T-helper 1 cell treated with Interleukin-12 subunit alpha and Interleukin-12 subunit beta and Interleukin-4 antibody, amounts not matched to agents 30 ng/mL and 1 ng/mL, for 36 hours (primary cell): ENCODE results near the gene LEP. TPM values are rescaled to one million over a fixed set of nuclear protein-coding genes. Genes with fewer than 3 reads are reported as not detected.

ENCODE experiments used
- intact Hi-C: fragments of 100-400 bp; cut with micrococcal nuclease; formaldehyde crosslinking; loops from one replicate; pipeline ENCODE4 v1.15.1; 2024
- total RNA-seq: library from RNA; stranded (reverse); gene quantifications from 2 replicates; pipeline ENCODE4 v1.2.3, GENCODE V29; 2022

Gene LEP
- total RNA-seq, 1 donor from 2014 or later = not detected

GRCh38 chr7:128242661-128243060 is 1.6 kb downstream of the LEP start:
- intact Hi-C loops = no loop called here

DNA sequence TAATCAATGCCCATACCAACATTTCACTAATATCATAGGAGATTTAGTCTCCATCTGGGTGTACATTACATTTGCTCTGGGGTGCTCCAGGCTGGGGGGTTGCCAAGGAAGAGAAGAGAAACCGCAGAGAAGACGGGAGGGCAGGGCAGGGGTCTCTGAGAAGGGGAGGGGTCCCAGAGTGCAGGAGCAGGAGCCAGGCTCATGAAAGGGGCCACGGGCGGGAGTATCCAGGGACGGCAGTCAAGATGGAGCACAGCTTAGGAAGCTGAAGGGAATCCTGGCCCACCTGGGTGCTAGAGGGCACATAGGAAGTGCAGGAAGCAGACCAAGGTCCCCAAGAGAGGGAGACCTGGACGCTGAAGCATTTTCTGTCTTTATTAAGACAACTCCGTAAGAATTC is 2.2 kb downstream of the LEP start:
- intact Hi-C loops = no loop called here

DNA sequence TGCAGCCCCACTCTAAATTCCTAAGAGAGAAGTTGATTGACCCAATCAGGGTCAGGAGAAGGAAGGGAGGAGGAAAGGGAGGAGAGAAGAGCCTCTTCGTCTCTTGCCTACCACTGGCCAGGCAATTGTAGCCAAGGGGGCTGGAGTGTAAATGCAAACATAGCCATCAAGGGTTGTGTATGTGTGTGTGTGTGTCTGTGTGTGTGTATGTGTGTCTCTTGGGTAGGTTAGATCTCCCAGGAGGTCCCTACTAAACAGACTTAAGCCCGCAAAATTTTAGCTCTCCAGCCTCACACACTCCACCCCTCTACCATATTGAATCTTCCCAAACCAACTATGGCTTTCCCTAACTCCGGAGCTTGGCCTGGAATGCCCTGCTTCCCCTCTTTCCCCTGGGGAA is 3.8 kb downstream of the LEP start:
- intact Hi-C loops = no loop called here

DNA sequence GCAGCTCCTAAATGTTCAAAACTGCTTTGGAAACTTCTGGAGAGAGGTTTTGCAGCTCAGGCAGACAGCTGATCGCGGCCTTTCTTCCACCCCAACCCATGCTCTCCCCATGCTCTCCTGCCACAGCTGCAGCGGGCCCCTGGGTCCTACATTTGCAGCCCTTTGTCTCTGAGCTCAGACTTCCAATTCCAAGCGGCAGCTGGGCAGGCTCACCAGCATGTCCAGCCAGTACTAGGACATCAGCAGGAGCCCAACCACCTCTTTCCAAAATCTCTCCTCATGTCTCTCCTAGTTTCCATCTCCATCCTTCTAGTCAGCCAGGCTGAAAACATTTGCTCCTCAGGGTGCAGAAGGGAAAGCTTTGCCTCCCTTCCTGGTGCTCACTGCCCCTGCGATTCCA is 6.0 kb downstream of the LEP start:
- intact Hi-C loops = no loop called here

DNA sequence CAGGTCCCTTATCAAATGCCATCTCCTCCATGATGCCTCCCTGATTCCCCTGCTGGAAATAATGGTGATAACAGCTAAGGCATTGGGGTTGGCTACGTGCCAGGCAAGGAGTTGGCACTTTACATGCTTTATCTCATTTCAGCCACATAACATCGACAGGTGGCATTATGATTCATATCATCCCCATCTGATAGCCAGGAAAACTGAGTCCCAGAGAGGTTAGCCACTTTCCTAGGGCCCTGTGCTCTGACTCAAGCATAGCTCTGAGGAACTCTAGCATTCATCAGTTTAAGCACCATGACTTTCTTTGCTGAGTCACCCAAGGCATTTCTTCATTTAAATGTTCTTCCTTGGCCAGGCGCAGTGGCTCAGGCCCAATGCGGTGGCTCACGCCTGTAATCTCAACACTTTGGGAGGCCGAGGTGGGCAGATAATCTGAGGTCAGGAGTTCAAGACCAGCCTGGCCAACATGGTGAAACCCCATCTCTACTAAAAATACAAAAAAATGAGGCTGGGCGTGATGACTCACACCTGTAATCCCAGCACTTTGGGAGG is 6.6 kb downstream of the LEP start:
- intact Hi-C loops = no loop called here

DNA sequence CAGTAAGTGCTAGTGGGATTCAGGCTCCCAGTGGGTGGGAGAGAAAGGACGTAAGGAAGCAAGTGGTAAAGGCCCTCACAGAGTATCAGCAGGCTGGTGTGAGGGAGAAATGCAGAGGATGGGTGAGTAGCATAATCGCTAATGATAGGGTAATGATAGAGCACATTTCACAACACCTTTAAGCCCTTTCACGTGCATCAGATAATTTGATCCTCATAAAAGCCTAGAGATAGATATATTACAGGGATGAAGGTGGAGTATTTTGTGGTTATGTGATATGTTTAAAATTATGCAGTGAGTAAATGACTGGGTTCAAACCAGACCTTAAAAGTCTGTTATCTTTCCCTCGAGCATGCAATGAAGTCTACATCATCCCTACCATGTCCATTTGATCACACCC is 10.3 kb downstream of the LEP start:
- intact Hi-C loops = no loop called here

GRCh38 chr7:128253701-128254100 is 12.6 kb downstream of the LEP start:
- intact Hi-C loops = no loop called here

- intact Hi-C loops = no loop called here
These were observed 13.4 kb downstream of the LEP start for GRCh38 chr7:128254470-128254869.

DNA sequence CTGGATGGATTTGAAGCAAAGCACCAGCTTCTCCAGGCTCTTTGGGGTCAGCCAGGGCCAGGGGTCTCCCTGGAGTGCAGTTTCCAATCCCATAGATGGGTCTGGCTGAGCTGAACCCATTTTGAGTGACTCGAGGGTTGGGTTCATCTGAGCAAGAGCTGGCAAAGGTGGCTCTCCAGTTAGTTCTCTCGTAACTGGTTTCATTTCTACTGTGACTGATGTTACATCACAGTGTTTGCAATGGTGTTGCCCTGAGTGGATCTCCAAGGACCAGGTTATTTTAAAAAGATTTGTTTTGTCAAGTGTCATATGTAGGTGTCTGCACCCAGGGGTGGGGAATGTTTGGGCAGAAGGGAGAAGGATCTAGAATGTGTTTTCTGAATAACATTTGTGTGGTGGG is 14.2 kb downstream of the LEP start:
- intact Hi-C loops = no loop called here

DNA sequence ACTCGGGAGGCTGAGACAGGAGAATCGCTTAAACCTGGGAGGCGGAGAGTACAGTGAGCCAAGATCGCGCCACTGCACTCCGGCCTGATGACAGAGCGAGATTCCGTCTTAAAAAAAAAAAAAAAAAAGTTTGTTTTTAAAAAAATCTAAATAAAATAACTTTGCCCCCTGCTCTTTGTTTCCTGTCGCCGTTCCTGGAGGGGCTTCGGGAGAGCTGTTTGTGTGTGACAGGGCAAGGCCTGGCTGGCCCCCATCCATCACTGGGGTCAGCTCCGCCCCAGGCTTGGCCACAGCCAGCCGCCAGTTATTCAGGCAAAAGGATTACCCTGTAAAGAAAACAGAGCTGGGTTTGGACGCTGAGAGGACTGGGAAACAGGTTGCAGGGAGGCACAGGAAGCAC is 16.4 kb downstream of the LEP start:
- intact Hi-C loops = no loop called here

DNA sequence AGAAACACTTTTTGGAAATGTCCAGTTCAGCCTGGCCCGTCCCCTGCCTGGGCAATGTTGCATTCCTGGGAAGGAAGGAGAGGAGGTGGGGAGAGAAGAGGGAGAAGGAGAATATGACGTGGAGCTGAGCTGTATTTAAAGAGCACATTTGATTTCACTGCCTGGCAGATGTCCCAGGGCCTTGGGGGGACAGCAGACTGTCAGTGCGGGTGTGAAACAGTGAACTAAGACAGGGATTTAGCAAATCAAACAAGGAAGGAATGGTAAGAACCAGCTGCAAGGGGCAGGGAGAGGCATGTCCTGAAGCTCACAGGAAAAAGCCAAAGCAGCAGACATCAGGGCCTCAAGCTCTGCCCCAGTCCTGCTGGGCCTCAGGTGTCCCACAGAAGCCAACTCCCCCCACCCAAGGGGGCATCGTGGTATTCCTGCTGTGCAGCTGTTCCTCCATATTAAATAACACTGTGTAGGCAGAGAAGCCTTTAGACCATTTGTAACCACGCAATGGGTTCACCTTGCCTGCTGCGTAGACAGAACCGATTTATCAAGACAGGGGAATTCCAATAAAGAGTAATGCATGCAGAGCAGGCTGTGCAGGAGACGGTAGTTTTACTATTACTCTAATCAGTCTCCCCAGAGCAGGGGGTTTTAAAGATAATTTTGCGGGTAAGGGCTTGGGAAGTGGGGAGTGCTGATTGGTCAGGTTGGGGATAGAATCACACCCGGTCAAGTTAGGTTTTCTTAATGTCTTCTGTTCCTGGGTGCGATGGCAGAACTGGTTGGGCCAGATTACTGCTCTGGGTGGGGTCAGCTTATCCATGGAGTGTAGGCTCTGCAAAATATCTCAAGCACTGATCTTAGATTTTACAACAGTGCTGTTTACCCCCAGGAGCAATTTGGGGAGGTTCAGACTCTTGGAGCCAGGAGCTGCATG is 18.3 kb downstream of the LEP start:
- intact Hi-C loops = no loop called here

- intact Hi-C loops = no loop called here
These were observed 19.2 kb downstream of the LEP start for GRCh38 chr7:128260069-128260795.

DNA sequence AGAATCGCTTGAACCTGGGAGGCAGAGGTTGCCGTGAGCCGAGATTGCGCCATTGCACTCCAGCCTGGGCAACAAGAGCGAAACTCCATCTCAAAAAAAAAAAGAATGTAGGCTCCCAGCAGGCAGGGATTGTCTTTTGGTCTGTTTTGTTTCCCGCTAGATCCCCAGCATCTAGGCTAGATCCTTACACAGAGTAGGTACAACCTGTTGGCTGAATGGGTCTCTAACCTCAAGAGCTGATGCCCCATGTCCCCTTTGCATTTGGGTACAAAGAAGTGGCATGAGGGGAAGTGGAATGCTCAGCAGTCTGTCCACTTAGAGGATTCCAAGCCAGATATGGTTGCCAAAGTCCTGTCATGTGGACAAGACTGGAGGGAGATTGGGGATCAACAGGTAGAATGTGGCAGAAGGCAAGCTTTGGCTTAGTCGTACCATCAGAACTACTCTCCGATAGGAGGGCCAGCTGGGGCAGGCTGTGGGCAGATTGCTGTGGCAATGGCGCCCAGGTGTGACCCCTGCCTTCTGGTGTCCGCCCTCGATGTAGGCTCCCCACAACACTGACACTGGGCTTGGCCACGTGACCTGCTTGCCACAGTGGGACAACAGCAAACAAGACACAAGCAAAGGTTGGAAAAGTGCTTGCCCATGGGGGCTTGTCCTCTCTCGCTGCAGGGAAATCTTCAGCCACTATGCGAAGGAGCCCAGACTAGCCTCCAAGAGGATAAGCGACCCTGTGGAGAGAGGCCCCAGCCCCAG is 21.4 kb downstream of the LEP start:
- intact Hi-C loops = no loop called here

- intact Hi-C loops = no loop called here
These were observed 22.3 kb downstream of the LEP start for GRCh38 chr7:128263420-128263819.

- intact Hi-C loops = no loop called here
These were observed 23.4 kb downstream of the LEP start for GRCh38 chr7:128264477-128264876.

GRCh38 chr7:128265156-128265905 is 24.3 kb downstream of the LEP start:
- intact Hi-C loops = no loop called here

DNA sequence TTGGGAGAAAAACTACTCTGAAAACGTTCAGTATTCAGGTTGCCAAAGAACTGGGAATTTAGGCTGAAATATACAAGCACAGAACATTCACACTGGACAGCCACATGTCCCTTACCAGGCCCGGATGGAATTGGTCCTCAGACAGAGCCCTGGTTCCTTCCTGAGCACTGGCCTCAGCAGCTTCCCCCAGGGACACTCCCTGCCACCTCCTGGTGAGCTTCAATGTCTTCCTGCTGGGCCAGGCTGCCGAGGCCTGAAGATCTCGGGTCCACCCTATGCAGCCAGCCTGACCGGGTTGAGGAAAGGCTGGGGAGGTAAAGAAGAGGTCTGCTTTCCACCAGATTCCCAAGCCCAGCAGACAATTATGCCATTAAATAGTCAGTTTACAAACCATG is 24.8 kb downstream of the LEP start:
- intact Hi-C loops = no loop called here

- intact Hi-C loops = no loop called here
These were observed 25.4 kb downstream of the LEP start for GRCh38 chr7:128266529-128266882.

DNA sequence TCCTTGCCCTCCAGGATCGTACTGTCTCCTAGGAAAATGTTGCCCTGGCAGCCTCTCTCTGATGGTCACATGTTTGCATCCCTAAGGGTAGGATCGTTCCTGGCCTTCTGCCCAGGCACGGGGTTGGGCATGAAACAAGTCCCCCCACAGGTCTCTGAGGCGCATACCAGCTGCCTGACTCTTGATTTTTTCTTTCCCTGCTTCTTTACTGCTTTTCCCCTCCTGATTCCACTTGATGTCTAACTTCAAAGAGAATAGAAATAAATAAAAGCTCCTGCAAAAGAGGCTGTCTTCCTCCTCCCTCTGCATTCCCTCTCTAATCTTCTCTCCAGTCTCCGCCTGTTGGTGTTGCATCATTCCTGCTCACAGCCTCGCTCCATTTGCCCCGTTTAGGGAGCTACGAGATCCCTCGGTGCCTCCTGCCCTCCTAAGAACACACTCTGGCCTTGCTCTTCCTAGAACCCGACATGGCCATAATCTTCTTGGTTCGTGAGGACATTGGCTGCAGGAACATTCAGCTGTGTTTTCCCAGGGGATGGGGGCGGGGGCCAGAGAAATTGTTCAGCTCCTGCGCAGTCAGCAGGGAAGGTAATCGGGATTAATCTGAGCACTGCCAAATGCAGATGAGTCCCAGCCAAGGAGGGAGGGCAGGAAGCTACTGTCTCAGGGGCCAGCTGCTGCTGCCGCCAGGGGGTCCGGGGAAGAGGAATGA is 26.0 kb downstream of the LEP start:
- intact Hi-C loops = no loop called here

GRCh38 chr7:128267595-128267924 is 26.5 kb downstream of the LEP start:
- intact Hi-C loops = no loop called here

GRCh38 chr7:128268233-128268632 is 27.2 kb downstream of the LEP start:
- intact Hi-C loops = no loop called here
